CD4-positive, alpha-beta T cell treated with Interleukin-17A for 1 hour (primary cell): ENCODE data around the gene DEUP1.
"Not testable (repeated sequence)": the region's sequence is repeated elsewhere in the genome, so short reads cannot be mapped to it uniquely, and the experiment has no call there.

Experiments used
- DNase-seq: peaks from one replicate; pipeline ENCODE4 v3.0.0-alpha.2; 2020

DEUP1 gene

DNA sequence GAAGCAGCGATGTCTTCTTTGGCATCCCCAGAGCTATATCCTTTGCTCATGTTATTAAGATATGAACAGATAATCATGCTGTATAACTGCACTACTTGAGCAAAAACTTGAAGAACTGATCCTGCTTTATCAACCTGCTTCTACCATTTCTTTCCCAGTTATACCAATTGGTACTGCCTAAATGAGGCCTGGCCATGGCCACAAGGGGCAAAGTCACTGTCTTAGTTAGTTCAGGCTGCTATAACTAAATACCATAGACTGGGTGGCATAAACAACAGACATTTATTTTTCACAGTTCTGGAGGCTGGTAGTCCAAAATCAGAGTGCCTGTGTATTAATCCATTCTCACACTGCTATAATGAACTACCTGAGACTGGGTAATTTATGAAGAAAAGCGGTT lies 37.5 kb downstream of the DEUP1 start:
- DNase-seq = no peak

DNA sequence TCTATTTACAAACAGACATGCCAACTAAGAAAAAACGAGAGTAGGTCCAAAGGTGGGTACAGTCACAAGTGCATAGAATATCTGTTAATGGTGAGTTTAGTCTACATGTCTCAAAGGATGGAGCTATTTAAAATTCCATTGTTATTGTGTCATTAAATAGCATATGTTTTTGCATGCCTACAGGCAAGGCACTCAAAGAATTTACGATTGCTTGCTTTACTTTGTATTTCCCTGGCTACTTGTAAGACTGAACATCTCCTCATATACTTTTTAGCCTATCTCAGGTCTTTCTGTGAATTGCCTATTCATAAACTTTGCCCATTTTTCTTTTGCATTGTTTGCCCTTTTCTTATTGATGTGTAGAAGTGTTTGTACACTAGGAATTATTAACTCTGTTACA lies 39.7 kb downstream of the DEUP1 start:
- no peak for DNase-seq

DNA sequence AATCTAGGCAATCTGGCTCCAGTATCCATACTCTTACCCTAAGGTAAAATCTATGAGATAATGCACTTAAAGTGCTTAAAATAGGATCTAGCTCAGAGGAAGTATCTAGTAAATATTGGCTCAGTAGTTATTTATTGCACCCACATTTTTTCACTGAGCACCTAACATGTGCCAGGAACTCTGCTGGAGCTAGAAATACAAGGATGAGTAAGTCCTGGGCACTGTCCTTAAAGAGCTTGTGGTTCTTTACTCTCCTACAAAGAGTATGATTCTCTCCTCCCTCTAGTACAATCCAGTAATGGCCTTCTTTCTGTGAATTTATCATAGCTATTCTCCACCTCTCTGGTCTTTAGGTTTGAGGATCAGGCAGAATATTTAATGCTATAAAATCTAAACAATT lies 59.2 kb downstream of the DEUP1 start:
- no peak for DNase-seq

DNA sequence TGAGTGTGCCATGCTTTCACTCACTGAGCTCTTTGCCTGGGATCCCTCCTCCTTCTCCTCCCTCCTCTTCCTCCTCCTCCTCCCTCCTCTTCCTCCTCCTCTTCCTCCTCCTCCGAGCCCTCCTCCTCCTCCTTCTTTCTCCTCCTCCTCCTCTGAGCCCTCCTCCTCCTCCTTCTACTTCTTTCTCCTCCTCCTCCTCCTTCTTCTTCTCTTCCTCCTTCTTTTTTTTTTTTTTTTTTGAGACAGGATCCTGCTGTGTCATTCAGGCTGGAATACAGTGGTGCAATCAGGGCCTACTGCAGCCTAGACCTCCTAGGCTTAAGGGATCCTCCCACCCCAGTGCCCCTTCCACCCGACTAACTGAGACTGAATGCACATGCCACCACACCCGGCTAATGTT lies 62.3 kb downstream of the DEUP1 start:
- no peak for DNase-seq

DNA sequence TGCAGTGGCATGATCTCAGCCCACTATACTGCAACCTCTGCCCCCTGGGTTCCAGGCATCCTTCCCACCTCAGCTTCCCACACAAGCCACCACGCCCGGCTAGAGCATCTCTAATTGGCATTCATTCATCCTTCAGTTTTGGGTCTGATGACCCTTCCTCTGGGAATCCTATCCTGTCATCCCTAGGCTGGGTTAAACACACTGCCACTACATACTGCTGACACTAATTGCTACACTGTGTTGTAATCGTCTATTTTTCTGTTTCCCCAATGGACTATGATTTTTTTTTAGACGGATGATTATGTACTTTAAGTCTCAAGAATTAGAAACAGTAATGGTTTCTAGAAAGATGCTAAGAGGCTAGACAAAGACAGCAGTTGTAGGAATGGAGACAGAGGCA lies 62.8 kb downstream of the DEUP1 start:
- no peak for DNase-seq

DNA sequence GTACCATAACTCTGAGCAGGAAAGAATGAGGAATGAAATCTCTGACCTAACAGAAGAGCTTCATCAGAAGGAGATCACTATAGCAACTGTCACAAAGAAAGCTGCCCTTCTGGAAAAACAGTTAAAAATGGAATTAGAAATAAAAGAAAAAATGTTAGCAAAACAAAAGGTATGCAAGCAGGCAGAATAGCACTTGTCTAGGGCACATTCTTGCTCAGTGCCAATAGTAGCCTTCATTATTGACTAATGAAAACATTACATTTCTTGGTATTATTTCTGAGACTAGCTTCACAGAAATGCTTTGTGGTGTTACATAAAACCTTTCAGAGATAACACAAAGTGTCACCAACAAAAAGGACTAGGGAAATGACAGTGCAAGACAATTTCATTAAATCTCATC lies 63.9 kb downstream of the DEUP1 start:
- DNase-seq = no peak

DNA sequence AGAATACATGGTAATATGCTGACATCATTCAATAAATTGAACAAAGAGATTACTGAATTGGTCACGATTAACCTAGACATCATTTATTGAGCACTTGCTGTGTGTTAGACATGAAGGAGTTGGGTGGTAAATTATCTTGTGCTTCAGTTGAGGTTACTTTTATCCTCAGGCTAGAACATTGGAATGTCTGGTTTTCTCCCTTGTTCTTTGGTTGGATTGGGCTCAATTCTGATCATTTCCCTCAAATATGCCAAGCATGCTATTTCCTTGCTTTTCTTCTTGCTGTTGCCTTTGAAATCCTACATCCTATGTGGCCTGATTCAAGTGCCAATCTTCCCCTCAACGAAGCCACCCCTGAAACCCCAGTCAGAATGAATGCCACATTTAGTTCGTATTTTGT lies 65.8 kb downstream of the DEUP1 start:
- DNase-seq = no peak

DNA sequence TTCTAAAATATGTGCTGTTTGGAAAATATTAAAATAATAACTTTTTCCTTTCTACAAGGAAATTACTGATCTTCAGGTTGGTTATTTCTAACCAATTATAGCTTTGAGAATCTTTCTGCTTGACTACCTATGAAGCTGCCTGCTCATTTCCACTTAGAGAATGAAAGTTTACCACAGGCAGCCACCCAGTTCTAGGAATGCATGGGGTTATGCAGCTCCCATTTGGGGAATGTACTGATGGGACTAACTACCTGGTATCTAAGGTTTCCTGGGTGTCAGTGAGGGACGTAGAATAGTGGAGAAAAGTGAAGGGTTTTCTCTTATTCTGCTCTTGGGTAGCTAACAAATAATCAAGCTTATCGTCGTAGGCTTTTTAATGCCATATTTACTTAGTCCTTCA lies 73.4 kb downstream of the DEUP1 start:
- DNase-seq = no peak

DNA sequence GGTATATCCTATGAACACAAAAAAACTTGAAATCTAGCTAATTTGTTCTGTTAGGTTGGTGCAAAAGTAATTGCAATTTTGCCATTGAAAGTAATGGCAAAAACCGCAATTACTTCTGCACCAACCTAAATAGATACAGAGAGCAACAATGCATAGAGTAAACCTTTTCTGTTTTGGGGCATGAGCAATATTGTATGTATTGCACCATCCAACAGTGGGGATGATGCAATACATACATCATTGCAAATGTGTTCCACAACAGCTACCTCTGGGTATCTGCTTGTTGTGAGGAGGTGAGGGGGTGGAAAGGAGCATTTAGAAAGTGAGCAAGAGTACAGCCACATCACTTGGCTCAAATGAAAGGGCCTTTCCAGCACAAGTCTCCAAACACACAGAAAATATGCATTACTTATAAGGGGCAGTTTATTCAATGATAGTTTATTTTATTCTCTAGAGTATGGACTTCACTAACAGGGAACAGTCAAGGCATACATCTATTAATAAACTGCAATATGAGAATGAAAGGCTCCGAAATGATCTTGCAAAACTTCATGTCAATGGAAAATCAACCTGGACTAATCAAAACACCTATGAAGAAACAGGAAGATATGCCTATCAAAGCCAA lies 77.3 kb downstream of the DEUP1 start:
- DNase-seq = no peak

DNA sequence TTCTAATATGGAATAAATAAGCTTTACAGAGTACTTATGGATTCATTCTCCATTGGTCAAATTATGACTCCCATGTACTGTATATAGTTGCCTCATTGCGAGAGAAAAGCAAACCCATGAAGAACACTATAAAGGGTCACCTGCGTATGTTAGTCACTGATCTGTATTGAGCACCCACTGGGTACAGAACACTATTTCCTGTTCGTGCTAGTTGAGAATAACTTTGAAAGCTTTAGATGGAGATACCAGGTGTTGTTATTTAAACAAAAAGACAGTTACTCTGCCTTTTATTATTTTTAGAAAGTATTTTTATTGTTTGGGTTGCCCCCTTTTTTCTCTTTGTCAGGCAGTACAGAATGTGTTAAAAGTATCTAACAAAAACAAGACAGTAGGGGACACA lies 79.9 kb downstream of the DEUP1 start:
- DNase-seq = no peak

DNA sequence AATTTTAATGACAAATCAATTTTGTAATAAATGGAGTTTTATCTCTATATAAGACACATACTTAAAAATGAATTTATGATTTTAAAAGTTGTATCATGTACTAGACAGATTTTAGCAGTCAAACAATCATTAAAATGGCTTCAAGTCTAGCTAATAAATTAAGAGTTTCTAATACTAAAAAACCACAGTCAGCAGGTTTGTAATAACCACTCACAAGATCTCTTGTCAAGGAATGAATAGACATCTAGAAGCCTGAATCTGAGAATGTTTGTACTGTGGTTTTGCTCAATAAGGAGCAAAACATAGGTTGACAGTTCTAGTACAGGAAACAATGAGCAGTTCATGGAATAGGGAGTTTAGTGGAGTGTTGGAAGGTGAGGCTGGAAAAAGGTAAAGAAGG lies 81.2 kb downstream of the DEUP1 start:
- DNase-seq = no peak

DNA sequence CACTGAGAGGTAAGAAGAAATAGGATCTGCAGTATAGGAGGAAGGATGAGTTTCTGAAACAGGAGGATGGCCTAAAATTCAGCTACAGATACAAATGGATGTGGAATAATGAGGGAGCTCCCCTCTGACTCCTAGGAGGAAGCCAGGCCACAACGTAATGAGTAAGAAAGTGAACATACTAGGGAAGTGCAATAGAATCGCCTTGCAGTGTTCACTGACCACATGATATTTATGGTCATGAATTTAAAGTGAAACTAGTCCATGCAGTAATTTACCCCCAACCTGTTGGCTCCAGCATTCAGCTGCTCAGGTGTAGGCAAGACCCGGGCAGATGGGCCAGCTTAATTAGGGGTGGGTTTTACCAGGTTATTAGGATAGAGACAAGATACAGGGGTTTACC lies 101.7 kb downstream of the DEUP1 start:
- DNase-seq = no peak

DNA sequence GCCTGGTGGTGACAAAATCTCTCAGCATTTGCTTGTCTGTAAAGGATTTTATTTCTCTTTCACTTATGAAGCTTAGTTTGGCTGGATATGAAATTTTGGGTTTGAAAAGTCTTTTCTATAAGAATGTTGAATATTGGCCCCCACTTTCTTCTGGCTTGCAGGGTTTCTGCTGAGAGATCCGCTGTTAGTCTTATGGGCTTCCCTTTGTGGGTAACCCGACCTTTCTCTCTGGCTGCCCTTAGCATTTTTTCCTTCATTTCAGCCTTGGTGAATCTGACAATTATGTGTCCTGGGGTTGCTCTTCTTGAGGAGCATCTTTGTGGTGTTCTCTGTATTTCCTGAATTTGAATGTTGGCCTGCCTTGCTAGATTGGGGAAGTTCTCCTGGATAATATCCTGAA lies 112.7 kb downstream of the DEUP1 start:
- not testable (repeated sequence) for DNase-seq

DNA sequence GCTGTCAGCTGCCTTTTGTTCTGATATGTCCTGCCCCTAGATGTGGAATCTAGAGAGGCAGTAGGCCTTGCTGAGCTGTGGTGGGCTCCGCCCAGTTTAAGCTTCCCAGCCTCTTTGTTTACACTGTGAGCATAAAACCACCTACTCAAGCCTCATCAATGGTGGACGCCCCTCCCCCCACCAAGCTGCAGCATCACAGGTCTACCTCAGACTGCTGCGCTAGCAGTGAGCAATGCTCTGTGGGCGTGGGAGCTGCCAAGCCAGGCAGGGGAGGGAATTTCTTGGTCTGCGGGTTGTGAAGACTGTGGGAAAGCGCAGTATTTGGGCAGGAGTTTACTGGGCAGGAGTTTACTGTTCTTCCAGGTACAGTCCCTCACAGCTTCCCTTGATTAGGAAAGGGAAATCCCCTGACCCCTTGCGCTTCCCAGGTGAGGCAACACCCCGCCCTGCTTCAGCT lies 114.1 kb downstream of the DEUP1 start:
- DNase-seq = peak; percentile 5

DNA sequence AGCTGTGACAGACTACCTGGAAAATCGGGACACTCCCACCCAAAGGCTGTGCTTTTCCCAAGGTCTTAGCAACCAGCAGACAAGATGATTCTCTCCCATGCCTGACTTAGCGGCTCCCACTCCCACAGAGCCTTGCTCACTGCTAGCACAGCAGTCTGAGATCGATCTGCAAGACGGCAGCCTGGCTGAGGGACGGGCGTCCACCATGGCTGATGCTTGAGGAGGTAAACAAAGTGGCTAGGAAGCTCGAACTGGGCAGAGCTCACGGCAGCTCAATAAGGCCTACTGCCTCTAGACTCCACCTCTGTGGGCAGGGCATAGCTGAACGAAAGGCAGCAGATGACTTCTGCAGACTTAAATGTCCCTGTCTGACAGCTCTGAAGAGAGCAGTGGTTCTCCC lies 127.7 kb downstream of the DEUP1 start:
- no peak for DNase-seq

DNA sequence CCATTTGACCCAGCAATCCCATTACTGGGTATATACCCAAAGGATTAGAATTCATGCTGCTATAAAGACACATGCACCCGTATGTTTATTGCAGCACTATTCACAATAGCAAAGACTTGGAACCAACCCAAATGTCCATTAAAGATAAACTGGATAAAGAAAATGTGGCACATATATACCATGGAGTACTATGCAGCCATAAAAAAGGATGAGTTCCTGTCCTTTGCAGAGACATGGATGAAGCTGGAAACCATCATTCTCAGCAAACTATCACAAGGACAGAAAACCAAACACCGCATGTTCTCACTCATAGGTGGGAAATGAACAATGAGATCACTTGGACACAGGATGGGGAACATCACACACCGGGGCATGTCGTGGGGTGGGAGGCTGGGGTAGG lies 133.1 kb downstream of the DEUP1 start:
- DNase-seq = not testable (repeated sequence)

DNA sequence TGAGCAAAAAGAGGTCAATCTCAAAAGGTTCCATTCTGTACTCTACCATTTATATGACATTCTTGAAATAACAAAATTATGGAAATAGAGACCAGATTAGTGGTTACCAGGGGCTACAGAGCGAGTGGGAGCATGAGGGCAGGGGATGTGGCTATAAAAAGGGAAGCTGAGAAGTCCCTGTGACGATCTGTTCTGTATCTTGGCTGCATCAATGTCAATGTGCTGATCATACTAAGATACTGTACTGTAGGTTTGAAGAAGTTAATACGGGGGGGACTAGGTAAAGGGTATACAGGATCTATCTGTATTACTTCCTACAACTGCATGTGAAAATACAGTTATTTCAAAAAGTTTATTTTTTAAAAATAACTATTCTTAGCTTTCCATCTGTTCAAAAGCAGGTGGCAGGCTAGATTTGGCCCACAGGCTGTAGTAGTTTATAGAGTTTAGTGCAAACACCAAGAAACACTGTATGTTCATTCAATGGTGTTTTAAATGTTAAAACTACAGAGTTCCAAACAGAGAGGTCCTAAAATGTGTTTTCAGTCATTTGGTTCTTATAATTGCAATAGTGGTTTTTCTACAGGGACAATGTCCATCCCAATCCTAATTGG lies 134.5 kb downstream of the DEUP1 start:
- no peak for DNase-seq

DNA sequence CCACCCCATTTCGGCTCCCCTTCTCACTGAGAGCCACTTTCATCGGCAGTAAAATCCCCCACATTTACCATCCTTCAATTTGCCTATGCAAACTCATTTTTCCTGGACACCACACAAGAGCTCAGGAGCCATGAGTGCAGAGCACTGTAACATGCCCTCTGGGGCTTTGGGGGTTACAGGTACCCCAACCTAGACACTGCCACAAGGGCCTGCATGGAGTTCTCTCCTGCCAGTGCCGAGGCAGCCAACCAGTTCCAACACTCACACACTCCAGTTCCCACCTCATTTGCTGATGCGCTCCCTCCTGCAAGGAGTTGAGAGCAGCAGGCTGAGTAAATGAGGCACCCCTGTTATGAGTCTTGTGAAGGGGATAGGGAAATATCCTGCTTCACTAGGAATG lies 136.5 kb downstream of the DEUP1 start:
- DNase-seq = no peak

DNA sequence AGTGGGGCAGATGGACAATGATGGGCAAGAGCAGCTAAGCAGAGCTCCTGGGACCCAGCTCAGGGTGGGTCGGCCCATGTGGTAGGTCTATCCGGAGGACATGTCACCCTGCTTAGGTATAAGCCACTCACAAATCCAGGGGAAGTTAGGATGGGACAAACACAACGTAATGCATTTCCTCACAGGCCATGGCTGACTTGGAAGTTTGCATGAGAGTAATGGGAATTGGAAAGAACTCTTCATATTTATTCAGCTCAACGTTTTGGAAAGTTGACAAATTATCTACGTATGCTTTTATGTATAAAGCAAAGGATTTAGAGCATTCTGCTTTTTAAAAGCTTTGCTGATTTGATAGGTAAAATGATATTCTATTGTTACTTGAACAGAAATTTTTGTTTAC lies 137.7 kb downstream of the DEUP1 start:
- no peak for DNase-seq

DNA sequence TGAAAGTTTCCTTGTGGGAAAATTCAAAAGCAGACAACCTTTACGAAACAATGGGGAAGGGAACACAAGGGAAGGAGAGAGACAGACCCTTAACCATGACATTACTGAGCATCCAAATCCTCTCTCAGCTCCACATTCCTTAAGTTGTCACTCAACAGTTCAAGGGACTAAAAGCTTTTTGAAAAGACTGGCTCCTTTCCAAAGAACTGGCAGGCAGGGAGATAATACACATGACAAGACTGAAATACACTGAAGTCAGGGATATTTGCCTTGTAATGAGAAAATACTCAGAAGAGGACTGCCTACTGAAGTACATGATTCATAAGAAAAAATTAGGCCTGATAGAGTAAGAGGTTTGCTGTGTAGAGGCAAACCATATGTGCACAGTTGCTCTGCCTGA lies 143.6 kb downstream of the DEUP1 start:
- DNase-seq = no peak

DNA sequence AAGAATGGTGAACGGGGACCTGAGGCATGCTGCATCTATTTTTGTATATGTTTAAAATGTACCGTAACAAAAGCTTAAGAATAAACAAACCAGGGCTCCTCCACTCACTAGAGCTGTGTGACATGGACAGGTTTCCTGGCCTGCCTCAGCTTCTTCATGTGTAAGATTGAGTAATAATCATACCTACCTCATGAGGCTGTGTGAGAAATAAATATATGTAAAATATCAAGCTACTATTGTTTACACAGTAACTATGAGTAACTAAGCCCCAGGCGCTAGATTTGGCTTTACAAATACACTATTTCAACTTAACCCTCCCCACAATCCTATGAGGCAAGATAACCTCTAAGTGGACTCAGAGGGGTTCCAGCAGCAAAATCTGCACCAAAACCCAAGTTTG lies 146.3 kb downstream of the DEUP1 start:
- DNase-seq = no peak

DNA sequence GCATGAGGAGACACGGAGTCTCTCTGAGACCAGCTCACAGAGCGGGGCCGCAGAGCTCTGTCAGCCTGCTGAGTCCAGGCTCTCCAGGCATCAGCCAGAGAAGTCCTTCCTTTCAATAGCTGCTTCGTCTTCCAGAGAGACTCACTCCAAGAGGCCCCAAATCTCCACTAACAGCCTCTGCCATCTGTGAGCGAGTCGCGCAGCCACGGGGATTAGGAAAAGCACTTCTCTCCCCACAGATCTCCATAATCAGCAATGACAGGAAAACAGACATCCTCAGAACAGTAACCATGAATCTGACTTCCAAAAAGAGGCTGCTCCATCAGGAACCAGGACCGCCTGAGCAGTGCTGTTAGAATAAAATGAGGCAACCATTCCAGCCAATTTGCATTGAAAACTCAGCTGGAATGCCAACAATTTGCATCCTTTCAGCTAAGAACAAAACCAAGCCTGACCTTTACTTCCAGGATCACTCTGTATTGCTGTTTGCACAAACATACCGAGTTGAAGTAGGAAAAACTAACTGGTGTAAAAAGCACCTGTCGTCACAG lies 147.2 kb downstream of the DEUP1 start:
- no peak for DNase-seq

DNA sequence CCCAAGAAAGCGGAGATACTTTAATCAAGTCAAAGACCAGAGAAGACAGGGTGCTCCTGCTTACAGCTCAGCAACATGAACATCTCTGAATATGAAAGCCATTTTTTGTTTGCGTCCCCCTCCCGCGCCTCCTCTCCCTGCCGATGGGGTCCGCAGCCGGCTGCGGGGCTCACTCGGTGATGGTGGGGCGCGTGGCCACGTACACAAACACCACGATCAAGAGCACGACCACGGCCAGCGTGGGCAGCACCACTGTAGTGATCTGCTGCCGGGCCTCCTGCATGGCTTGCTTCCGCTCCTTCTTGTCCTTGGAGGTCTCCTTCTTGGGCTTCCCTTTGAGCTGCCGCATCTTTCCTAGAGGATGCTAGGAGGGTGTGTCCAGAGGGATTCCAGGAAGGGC lies 148.3 kb downstream of the DEUP1 start:
- no peak for DNase-seq

DNA sequence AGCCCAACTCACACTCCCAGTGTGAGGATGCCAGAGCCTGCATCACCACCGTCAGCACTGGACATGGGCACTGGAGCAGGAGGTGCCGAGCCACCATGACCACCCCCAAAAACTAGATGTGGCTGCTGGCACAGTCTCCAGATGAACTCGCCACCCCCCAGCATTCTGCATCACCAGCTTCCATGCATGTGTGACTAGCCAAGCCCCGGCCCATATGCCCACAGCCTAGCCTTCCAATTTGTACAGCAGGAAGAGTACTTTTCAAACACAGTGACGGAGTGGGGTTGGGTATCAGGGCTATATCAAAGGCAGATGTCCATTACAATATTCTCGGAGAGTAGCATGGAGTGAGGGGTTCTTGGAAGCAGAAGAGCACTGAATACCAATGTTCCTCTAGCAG lies 149.7 kb downstream of the DEUP1 start:
- no peak for DNase-seq

DNA sequence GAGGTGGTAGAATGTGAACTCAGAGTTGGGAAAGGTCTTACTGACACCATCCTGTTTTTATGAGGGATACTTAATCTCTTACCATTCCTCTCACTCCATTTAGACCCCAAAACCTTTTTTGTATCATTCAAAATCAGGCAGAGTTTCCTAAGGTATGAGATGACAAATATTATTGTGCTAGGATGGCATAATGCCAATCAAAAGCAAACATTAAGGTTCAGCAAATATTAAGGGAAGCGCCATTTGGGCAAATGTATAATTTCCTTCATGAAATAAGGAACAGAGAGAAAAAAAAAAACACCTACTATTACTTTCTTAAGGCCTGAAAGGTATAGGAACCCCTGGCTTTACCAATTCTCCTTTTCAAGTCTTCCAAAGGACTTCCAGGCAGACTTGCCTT lies 150.2 kb downstream of the DEUP1 start:
- DNase-seq = no peak
